Activated CD4-positive, alpha-beta T cell treated with anti-CD3 and anti-CD28 coated beads, Interleukin-2, amount 50 U/mL, for 1 hour (primary cell): Measurements from ENCODE around the gene SPC24.

ENCODE experiments used
- DNase-seq: peaks from one replicate; pipeline ENCODE4 v3.0.0-alpha.2; 2020

The SPC24 gene, protein sequence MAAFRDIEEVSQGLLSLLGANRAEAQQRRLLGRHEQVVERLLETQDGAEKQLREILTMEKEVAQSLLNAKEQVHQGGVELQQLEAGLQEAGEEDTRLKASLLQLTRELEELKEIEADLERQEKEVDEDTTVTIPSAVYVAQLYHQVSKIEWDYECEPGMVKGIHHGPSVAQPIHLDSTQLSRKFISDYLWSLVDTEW

DNA sequence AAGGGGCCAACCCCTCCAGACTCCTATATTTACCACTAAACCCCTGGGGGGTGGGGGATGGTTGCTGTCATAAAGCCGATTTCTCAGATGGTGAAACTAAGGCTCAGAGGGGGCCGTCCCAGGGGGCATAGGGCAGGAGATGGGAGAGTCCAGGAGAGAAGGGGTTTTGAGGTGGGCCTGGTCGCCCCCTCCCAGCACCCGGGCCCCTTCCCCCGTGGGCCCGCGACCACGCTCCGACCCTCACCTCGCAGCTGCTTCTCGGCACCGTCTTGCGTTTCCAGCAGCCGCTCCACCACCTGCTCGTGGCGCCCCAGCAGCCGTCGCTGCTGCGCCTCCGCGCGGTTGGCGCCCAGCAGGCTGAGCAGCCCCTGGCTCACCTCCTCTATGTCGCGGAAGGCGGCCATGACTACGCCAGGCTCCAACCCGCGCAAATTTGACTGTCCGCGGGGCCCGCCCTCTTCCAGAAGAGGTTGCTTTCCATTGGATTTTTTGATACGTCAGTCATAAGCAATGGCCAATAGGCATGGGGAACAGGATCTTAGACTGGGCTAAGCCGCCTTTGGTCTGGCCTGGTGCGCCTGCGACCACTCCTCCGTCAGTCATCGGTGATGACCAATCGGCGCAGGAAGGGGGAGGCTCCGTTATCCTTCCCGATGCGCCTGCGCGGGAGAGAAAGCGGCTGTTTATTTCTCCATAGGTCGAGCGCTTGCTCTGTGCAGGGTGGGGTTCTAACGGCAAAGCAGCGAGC is at the start of gene SPC24:
TSS of gene SPC24 (minus strand) at position 410 of the 748 bp plus-strand sequence. CDS start at position 404, 6 bp downstream.
- DNase-seq: peak; percentile 81

DNA sequence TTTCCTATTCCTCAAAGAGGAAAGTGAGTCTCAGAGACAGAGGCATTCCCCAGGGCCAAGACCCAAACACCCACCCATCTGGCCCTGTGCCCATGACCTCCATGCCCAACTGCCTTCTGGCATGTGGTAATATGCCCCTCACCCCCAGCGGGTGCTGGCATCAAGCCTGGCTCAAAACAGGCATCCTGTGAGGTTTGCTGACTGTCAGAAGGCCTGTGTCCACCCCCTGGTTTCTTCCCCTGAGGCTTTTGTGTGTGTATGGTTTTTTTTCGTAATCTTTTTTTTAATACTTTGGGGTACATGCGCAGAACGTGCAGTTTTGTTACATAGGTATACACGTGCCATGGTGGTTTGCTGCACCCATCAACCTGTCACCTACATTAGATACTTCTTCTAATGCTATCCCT is 49.4 kb upstream of the SPC24 start:
- DNase-seq: no peak

DNA sequence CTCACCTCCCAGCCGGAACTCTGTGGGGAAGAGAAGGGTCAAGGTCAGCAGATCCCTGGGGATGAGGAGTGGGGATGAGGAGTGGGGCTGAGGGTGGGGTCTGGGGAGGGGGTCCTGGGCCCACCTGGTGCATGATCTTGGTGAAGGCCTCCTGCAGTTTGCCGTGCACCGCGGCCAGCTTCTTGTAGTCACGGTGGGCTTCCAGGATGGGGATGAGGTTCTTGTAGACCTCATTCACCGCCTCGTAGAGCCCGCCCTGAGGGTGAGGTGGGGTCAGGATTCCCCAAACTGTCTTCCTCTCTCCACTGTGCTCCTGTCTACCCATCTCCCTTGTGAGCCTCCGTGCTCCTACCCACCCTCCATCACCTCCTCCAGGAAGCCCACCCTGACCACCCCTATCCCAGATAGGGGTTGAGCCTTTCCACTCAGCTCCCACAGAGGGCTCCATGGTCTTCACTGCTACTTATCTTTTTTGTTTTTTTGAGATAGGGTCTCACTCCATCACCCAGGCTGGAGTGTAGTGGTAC is 48.6 kb upstream of the SPC24 start:
- DNase-seq: no peak

DNA sequence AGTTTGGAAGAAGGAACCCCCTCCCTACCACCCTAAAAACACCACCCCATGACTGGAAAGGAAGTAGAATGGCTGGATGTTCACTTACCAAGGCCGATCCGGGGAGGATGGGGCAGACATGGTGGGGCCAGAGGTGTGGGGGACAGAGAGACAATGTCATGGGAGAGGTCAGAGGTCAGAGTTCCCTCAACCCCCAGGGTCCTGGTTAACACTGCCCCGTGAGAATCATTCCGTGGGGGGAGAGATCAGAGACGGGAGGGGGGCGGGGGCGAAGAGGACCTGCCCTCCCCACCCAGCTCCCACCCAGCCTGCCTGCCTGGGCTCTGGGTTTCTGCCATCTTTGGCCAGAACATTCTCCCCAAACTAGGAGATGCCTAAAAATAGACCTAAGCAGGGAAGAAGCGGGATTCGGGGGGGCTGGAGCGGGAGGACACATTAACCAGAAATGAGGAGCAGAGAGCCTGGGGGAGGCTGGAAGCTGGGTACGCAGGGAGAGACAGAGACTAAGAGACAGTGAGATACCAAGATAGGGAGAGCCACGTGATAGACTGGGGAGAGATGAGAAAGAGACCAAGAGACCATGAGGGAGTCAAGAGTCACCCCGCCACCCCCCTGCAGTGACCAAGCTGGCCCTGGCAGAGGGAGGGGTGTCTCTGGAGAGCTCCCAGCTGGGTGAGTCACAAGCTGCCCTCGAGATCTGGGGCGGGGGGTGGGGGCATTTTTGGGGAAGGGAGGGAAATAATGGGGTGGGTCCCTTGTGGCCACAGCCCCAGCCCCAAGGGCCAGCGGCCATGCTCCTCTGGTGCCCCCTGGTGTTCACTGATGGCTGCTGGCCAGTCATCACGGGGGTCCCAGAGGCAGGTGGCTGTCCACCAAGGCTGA is 47.9 kb upstream of the SPC24 start:
- DNase-seq: peak; percentile 17

DNA sequence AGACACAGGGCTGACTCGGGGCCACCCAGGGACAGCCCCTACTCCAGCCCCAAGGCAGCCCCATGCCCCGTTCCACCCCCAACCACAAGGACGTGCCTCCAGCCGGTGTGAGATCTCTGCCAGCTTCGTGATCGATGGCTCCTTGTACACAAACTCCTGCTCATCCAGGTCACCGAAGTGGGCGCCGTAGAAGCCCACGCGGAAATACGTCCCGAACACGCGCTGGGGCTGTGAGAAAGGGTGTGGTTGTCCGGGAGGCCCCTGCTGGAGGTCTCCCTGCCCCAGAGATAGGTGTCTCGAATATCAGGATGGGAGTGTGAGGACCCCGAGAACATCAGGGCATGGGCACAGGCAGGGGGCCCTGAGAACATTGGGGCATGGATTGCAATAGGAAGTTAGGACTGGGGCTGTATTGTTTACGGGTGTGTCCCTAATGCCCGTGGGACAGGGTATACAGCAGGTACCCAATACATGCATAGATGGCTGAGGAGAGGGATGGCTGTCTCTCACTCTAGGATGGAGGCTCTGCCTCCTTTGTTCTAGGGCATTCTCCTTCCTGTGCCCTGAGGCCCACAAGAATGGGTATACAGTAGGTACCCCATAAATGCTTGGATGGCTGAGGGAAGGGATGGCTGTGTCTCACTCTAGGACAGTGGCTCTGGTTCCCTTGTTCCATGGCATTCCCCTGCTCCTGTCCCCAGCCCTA is 47.1 kb upstream of the SPC24 start:
- DNase-seq: no peak

DNA sequence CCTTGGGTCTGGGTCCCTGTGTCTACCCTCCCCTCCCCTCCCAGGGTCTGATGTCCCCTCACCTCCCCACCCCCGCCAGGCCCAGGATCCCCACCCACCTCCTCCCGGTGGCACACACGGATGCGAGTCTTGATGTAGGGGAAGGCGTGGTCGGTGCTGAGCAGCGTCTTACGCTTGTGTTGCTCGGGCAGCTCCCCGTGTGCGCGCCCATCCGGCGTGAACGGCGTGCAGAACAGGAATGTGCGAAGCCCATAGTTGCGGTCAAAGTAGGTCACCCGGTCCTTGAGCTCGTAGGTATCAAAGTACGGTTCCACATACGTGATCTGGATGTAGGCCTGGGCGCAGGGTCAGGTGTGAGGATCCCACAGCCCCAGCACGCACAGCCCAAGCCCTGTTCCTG is 46.2 kb upstream of the SPC24 start:
- DNase-seq: no peak

DNA sequence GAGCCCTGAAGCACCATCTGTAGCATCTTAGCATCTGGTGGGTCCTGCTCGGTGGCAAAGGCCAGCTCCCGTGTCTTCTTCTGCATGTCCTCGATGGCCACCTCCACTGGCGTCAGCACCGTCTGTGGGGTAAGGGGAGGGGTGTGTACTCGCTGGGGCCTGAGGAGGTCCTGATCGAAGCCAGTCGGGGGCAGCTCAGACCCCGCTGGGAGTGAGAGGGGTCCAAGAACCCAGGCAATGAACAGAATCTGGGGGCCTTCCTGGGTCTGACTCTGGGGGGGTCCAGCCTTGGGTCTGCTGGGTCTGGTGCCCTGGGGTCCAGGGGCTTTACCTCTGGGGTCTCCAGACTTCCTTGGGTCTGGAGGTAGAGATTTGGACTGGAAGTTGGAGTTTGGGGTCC is 45.3 kb upstream of the SPC24 start:
- DNase-seq: no peak

DNA sequence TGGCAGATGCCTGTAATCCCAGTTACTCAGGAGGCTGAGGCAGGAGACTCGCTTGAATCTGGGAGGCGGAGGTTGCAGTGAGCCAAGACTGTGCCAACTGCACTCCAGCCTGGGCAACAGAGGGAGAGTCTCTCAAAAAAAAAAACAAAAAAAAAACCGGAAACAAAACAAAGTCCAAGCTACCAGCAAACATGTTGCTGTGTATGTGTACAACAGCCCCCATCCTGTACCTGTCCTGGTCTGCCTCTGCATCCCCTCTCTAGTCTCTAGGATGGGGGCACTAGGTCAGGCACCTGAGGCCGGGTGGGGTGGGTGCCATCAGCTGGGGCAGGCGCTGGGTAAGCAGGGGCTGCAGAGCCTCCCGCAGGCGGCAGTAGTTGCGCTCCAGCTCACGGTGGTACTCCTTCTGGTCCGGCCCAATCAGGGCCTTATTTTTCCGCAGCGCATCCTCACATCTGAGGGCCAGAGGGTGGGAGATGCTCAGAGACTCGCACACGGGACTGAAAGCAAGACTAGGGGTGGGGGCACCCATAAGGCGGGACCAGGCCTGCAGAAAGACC is 44.5 kb upstream of the SPC24 start:
- DNase-seq: no peak

DNA sequence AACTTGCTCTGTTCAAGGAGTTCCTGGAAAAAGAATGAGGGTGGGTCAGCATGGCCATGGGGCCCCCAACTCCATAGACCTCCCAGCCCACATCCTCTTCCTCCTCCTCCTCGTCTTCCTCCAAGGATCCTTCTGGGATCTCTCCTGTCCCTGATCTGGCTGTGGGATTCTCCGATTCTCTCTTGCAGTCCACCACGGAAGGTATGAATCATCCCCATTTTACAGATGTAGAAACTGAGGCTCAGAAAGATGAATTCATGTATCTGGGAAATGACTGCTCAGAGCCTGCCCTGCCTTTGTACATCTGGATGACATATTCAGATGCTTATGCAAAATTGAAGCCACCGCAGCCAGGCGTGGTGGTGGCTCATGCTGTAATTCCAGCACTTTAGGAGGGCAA is 43.9 kb upstream of the SPC24 start:
- DNase-seq: no peak

DNA sequence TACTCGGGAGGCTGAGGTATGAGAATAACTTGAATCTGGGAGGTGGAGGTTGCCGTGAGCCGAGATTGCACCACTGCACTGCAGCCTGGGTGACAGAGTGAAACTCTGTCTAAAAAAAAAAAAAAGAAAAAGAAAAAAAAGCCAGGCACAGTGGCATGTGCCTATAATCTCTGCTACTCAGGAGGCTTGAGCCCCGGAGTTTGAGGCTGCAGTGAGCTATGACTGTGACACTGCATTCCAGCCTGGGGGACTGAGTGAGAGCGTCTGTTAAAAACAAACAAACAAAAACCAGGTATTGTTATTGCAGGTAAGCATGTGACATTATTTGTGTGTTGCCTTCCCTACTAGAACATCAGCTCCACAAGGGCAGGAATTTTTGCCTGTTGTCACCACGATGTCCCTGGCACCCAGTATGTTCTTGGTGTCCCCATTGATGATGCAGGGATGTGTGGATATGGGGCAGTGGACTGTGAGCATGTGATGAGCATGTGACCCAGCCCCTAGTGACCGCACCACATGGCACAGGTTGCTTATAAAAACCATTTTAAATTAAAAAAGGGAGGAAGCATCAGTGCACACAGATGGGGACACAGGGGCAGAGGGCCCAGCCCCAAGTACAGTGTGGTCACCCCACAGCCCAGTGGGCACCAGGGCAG is 43.3 kb upstream of the SPC24 start:
- DNase-seq: no peak

DNA sequence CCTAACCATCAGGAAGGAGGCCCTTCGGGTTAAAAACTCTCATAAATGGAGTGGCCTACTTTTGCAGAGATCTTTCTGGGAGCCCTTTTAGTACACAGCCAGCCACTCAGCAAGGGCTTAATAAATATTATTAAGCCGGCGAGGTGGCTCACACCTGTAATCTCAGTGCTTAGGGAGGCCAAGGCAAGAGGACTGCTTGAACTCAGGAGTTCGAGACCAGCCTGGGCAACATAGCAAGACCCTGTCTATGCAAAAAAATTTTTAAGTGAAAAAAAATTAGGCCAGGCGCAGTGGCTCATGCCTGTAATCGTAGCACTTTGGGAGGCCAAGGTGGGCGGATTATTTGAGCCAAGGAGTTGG is 42.6 kb upstream of the SPC24 start:
- no peak for DNase-seq

DNA sequence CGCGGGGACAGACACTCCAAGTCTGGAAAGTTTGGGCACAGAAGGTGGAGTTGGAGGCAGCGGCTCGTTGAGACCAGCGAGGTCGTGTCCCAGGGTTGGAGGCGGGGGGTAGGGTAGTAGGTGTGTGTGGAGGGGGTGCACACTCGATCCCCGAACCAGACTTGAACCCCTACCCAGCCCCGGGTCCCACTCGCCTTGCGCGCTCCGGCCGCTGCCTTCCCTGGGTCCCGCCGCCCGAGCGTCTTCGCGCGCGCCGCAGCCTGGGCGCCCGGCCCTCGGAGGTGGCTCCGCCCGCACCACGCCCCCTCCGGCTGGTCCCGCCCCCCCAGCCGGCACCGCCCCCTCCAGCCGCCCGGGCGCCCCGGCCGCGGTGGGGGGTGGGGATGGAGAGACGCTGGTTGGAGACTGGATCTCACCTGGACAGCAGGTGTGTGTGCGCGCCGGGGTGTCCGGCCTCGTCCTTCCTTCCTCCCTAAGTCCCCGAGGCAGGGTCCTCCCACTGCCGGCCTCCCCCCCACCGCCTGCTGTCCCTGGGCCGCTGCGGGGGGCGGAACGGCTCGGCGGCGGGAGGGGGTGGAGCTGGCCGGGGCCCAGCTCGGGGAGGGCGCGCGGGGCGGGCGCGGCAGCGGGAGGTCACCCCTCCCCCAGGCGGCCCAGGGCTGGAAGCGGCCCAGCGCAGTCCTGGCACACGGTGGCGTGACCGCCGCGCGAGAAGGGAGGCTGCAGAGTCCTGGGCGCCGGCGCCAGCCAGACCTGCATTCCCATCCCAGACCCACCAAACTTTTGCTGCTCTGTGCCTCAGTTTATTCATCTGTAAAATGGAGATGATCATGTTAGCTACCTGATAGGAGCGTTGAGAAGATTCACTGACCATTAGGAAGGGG is 42.0 kb upstream of the SPC24 start, which contains the start of gene KANK2:
TSS of gene KANK2 (minus strand) at position 255 of the 884 bp plus-strand sequence. CDS start 3,034 bp downstream, outside the sequence.
- DNase-seq: peak; percentile 68

DNA sequence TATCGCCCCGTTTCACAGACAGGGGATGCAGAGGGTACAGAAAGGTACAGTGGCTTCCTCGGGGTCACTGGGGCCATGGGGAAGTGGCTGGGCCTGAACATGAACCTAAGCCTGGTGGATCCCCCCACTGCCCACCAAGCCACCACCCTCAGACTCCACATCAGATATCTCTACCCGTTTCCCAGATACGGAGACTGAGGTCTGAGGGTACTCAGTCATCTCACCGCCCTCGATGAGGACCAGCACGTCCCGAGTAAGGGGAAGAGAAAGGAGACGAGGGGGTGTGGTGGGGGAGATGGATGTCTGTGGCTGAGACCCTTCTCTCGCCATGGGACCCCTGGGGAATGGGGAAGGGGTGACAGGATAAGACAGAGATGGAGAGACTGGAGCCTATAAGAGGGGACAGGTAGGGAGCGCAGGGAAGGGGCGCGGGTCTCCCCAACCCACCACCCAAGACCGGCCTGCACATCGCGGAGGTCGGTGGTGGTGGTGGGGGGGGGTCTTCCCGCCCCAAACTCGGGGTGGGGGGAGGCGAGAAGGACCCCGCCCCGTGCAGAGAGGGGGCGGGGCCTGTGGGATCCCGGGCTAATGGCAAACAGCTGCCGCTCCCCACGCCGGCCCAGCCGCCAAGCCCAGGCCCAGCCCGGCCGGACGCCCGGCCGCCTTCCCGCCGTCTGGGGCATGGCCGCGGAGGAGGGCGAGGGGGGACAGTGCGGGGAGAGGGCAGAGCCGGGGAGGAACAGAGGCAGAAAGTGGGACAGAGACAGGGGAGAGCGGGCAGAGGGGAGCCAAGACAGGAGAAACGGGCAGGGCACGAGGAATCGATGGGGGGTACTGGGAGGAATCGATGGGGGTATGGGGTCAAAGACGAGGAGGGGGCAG is 41.1 kb upstream of the SPC24 start:
- DNase-seq: no peak

DNA sequence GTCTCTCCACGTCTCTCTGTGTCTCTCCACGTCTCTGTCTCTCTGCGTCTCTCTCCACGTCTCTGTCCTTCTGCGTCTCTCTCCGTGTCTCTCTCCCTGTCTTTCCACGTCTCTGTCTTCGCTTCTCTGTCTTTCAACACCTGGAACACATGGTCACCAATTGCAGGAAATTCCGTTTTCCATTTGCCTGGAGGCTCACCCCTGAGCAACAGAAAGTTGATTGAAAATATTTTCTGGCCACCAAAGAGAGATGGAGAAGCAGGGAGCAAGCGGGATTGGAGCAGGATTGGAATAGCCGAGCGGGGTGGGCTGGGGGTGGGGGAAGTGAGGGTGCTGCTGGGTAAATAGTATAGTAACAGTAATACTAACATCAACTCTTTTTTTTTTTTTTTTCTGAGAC is 40.1 kb upstream of the SPC24 start:
- no peak for DNase-seq

DNA sequence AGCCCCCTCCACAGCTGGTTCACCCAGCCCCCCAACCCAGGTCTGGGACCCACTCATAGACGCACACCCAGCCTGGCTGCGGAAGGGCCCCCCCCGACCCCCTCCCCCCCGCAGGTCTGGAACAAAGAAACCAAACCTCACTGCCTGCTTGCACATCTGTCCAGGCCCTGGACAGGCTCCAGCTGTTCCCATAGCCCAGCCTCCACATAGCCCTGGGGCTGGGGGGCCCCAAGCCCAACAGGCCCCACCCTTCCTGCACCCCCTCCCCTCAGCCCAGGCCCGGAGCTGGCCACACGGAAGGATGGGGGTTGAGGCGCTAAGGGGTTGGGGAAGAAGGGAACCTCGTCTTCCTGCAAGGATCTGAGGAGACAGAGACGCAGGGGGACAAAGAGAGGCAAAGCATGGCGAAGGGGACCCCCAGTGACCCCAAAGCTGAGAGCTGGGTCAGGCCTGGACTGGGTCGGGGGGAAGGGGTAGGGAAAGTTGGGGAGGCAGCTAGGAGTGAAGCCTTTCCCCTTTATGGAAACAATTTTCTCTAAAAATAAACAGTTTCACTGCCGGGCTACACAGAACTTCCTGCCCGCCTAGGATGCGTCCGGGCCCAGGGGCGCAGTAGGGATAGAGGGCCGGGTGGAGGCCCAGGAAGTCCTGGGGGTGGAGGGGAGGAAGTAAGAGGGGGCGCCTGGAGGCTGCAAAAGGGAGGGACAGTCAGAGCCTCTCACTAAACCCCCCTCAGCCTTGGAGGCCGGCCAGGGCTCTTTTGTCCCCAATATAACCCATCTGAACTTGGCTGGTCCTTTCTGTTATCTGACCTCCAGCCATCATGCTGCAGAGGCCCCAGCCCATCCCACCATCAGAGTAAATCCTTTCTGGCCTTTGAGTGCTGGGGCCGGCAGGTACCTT is 39.3 kb upstream of the SPC24 start:
- DNase-seq: no peak

DNA sequence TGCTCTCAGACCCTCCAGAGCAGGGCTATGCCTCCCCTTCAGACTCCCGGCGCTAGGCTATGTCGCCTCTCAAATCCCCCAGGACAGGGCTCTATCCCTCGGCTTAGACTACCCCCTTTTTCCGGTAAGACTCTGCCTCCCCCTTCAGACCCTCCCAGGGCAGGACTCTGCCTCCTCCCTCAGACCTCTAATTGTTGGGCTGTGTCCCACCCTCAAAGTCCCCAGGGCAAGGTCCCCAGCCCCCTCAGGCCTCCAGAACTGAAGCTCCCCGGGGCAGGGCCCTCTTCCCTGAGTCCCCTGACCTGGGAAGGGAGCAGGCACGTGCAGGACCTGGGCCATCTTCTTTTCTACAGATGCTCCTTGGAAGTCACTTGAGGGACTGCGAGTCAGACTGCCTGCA is 38.6 kb upstream of the SPC24 start:
- DNase-seq: no peak

DNA sequence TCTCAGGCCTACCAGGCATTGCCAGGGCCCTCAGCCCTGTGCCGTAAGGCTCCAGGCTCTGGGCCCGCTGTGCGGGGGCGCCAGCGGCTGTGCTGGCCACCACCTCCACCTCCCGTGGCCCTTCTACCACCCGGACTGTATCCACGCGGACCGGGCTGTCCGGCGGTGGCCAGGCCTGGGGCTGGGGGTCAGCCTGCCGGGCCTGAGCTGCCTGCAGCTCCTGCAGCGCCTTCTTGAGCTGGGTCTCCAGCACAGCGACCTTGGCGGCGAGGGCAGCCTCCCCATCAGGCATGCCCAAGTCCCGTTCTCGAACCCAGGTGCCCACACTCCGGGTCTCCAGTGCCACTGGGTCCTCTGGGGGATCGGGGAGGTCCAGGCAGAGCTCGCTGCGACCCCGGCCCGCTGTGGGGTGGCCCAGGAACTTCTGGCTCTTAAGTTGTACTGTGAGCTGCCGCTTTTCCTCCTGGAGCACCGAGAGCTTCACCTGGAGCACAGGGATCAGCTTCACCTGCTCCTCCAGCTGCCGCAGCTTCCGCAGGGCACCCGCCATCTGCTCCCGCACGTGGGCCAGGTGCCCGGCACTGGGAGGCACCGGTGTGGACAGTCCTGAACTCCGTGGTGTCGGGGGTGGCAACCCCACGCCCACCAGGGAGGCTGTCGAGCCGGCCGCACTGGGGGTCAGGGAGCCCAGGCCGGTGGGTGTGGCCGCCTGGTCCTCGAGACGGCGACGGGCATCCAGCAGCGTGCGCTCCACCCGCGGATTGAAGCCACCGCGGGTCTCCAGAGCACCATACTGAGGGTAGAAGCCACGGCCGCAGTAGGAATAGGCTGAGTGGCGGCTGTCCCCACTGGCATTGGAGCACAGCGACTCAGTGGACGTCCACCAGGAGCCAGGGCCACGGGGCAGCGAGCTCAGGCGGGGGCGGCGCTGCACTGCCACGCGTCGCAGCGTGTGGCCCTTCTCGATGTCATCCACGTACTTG is 37.7 kb upstream of the SPC24 start:
- no peak for DNase-seq
